Measurements from ENCODE around the gene CNGA2. TPM values are rescaled to one million over a fixed set of nuclear protein-coding genes. Genes with fewer than 3 reads are reported as not detected.

Gene CNGA2
- total and polyA plus RNA-seq, 12 donors = not detected

DNA sequence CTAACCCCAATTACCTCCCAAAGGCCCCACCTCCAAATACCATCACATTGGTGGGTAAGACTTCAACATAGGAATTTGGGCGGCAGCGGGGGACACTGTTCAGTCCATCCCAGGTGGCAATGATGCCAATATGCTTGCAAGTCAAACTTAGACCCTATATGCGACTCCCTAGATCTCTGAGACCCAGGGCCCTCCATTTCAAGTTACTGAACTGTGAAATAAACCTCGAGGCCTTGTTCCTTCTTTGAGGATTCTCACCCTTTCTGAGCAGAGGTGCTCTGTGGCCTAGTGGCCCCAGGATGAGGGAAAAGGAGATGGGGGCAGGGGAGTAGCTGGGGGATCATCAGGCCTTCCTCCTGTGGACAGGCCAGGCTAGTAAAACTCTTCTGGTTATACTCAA lies 44.7 kb downstream of the CNGA2 start:
- no peak for DNase-seq
- Histone ChIP-seq H3K36me3 (replicated peaks in 1 of 2) (no peaks in the 10 kb centered on the region), H3K4me3 (no peak overlapping the region), H3K9me3 (replicated peaks in 1 of 3) (no peaks in the 10 kb centered on the region), H3K27ac (no peak overlapping the region), H3K4me1 (replicated peaks in 1 of 2) (no peaks in the 10 kb centered on the region), H3K27me3 (no peaks in the 10 kb centered on the region)
- intact Hi-C loops (cut with DNase I) = no loop called here
- 77 to 95% (median 89%) methylated on average over 3 to 4 of the region's 4 CpGs for WGBS, 4 donors
- TF ChIP-seq, protein P1, sequence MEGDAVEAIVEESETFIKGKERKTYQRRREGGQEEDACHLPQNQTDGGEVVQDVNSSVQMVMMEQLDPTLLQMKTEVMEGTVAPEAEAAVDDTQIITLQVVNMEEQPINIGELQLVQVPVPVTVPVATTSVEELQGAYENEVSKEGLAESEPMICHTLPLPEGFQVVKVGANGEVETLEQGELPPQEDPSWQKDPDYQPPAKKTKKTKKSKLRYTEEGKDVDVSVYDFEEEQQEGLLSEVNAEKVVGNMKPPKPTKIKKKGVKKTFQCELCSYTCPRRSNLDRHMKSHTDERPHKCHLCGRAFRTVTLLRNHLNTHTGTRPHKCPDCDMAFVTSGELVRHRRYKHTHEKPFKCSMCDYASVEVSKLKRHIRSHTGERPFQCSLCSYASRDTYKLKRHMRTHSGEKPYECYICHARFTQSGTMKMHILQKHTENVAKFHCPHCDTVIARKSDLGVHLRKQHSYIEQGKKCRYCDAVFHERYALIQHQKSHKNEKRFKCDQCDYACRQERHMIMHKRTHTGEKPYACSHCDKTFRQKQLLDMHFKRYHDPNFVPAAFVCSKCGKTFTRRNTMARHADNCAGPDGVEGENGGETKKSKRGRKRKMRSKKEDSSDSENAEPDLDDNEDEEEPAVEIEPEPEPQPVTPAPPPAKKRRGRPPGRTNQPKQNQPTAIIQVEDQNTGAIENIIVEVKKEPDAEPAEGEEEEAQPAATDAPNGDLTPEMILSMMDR (IDR thresholded peaks at IDR 0.05) = no peak
- TF ChIP-seq POLR2A (IDR thresholded peaks at IDR 0.05) = no peak

DNA sequence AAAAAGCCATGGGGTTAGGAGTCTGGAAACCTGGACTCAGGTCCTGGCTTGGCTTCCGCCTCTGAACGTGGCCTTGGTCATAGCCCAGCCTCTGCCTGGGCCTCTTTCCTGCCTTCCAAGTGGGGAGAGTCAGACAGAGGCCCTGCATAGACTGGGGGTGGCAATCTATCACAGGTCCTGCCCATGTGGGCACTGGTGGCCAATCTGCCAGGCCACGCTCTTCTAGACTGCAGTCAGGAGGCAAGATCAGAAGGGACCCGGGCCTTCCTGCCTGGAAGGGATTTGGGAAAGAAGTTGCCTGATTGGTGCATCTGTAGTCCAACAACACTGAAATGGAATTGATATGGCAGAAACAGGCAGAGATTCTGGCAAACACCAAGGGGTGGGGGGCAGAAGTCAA lies 46.1 kb downstream of the CNGA2 start:
- intact Hi-C loops (cut with DNase I) = no loop called here
- H3K4me3 ChIP-seq = no peak overlapping the region
- no peaks in the 10 kb centered on the region for H3K9me3 ChIP-seq (replicated peaks in 1 of 3)
- DNase-seq = no peak
- no peak for TF ChIP-seq POLR2A (IDR thresholded peaks at IDR 0.05)
- TF ChIP-seq, protein P1 (IDR thresholded peaks at IDR 0.05) = no peak
- no peak overlapping the region for H3K27ac ChIP-seq
- no peaks in the 10 kb centered on the region for H3K4me1 ChIP-seq (replicated peaks in 1 of 2)
- no peaks in the 10 kb centered on the region for H3K27me3 ChIP-seq
- WGBS, 4 donors = 71 to 100% (median 83%) methylated on average over 1 to 4 of the region's 4 CpGs
- H3K36me3 ChIP-seq (replicated peaks in 1 of 2) = no peaks in the 10 kb centered on the region

DNA sequence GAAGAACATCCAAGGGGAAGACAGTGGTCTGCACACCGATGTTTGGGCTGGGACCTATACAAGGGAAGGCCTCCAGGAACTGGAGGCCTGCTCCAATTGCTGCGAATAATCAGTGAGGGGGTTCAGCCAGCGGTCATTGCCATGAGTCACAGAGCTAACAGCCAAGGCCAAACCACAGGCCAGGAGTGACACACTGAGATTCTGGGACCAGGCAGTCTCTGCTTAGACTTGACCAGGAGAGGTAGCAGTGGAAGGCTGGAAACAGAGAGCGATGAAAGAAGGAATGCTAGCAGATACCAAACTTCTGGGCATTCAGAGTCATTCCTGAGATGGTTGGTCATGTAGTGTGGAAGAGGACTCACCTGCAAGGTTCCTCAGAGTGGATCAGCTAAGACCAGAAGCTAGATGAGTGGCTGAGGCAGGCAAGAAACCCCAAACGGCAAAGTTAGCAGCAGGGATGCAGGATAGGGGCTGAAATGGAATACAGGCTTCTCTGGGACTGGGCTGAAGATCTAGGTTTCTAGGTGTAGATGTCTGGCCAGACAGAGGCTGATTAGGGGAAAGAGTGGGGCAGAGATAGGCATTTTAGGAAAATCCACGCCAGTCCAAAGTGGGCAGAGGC lies 54.7 kb downstream of the CNGA2 start:
- no peak overlapping the region for H3K4me3 ChIP-seq
- WGBS, 4 donors = 52 to 63% (median 59%) methylated on average over 4 to 6 of the region's 6 CpGs
- peak; percentile 62 to 86 (median 84) for DNase-seq
- intact Hi-C loops (cut with DNase I) = no loop called here
- no peaks in the 10 kb centered on the region for H3K36me3 ChIP-seq (replicated peaks in 1 of 2)
- TF ChIP-seq, protein P1 (IDR thresholded peaks at IDR 0.05) = no peak
- no peak for TF ChIP-seq POLR2A (IDR thresholded peaks at IDR 0.05)
- peaks cover 0 to 4% of the 10 kb centered on the region in 2 donors for H3K4me1 ChIP-seq (replicated peaks in 1 of 2)
- peak overlapping the region in 2 of 5 donors; percentile 25 to 51 for H3K27ac ChIP-seq
- H3K27me3 ChIP-seq = no peaks in the 10 kb centered on the region
- no peaks in the 10 kb centered on the region for H3K9me3 ChIP-seq (replicated peaks in 1 of 3)

DNA sequence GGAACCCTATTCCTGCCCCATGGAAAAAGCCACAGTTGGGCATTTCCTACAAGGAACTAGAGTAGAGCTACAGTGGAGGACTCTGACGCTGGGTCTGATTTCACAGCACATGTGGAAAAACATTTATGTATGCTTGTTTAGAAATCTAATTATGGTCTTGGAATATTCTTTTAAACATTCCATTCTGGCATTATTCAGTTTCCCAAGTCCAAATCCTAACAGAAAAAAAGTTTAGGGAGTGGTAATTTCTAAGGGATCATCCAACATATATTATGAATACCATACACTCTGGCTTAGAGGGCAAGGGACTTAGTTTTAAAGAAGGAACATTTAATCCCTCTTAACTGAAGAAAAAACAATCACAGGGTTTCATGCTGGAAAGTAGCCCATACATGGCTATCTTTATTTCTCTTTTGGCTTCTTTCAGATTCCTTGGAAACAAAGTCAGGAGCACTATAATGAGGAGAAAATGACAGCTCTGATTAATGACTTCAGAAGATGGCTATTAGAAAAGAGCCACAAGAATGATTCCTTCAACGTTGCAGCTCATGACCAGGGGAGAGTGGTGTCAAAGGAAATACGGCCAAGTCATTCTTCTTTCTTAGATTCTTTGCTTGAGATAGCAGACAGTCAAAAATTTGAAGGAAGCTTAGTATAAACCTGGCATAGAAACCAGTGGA lies 56.1 kb downstream of the CNGA2 start:
- no peaks in the 10 kb centered on the region for H3K36me3 ChIP-seq (replicated peaks in 1 of 2)
- H3K27me3 ChIP-seq = no peaks in the 10 kb centered on the region
- H3K9me3 ChIP-seq (replicated peaks in 1 of 3) = no peaks in the 10 kb centered on the region
- 62 to 85% (median 72%) methylated on average over 3 of the region's 3 CpGs for WGBS, 4 donors
- peaks cover 0 to 4% of the 10 kb centered on the region in 2 donors for H3K4me1 ChIP-seq (replicated peaks in 1 of 2)
- no peak overlapping the region for H3K4me3 ChIP-seq
- intact Hi-C loops (cut with DNase I) = no loop called here
- H3K27ac ChIP-seq = no peak overlapping the region
- no peak for DNase-seq
- TF ChIP-seq POLR2A (IDR thresholded peaks at IDR 0.05) = no peak
- TF ChIP-seq, protein P1 (IDR thresholded peaks at IDR 0.05) = no peak
